PC-9 (cell line): ENCODE measurements around the gene NIPA2.

ENCODE experiments used
- CTCF ChIP-seq: fragments of 200-600 bp; sonication (generic); conservative IDR thresholded peaks from 2 replicates; pipeline ENCODE4 v1.6.1; 2017; ENCODE audit warnings: mixed run types, antibody characterized with exemption, mild to moderate bottlenecking, moderate library complexity
- EZH2 ChIP-seq: fragments of 200-600 bp; sonication (generic); IDR thresholded peaks from 2 replicates; pipeline ENCODE4 v1.8.0; 2017; ENCODE audit warnings: antibody characterized with exemption, low read depth

GRCh38 chr15:22885120-22885519, 46.7 kb downstream of the NIPA2 start:
- no peak for TF ChIP-seq CTCF
- TF ChIP-seq EZH2, result no peak
